HCT116 (cell line): ENCODE data around the gene SPIRE1.
"Not testable (repeated sequence)": the region's sequence is repeated elsewhere in the genome, so short reads cannot be mapped to it uniquely, and the experiment has no call there.

ENCODE experiments used
- EZH2phosphoT487 ChIP-seq: fragments of 200-600 bp; IDR thresholded peaks from 2 replicates; pipeline ENCODE4 v1.6.1; 2018; ENCODE audit warnings: antibody characterized with exemption, borderline replicate concordance
- TF ChIP-seq, protein P1 (sequence below), 3 experiments: fragments of 200-600 bp in 1 of 3; sonication (generic) in 1 of 3; IDR thresholded peaks in 2 of 3; conservative IDR thresholded peaks in 1 of 3; 2 replicates each; pipeline ENCODE4 v1.5.1; 2012 to 2017; ENCODE audit warnings: low read depth in 2 of 3, low read length in 2 of 3, antibody characterized with exemption in 1 of 3, borderline replicate concordance in 1 of 3, control low read depth in 1 of 3, mild to moderate bottlenecking in 1 of 3, mixed read lengths in 1 of 3, mixed run types in 1 of 3, moderate library complexity in 1 of 3; ENCODE audit not compliant: insufficient read depth in 1 of 3

DNA sequence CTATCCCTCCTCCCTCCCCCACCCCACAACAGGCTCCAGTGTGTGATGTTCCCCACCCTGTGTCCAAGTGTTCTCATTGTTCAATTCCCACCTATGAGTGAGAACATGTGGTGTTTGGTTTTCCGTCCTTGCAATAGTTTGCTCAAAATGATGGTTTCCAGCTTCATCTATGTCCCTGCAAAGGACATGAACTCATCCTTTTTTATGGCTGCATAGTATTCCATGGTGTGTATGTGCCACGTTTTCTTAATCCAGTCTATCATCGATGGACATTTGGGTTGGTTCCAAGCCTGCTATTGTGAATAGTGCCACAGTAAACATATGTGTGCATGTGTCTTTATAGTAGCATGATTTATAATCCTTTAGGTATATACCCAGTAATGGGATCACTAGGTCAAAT, 30.7 kb downstream of the SPIRE1 start:
- TF ChIP-seq, protein P1, sequence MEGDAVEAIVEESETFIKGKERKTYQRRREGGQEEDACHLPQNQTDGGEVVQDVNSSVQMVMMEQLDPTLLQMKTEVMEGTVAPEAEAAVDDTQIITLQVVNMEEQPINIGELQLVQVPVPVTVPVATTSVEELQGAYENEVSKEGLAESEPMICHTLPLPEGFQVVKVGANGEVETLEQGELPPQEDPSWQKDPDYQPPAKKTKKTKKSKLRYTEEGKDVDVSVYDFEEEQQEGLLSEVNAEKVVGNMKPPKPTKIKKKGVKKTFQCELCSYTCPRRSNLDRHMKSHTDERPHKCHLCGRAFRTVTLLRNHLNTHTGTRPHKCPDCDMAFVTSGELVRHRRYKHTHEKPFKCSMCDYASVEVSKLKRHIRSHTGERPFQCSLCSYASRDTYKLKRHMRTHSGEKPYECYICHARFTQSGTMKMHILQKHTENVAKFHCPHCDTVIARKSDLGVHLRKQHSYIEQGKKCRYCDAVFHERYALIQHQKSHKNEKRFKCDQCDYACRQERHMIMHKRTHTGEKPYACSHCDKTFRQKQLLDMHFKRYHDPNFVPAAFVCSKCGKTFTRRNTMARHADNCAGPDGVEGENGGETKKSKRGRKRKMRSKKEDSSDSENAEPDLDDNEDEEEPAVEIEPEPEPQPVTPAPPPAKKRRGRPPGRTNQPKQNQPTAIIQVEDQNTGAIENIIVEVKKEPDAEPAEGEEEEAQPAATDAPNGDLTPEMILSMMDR (IDR thresholded peaks at IDR 0.05 in 2 of 3, conservative IDR thresholded peaks at IDR 0.05 in 1 of 3; ENCODE audit: borderline replicate concordance in 1 of 3, insufficient read depth in 1 of 3, low read depth in 2 of 3, low read length in 2 of 3) = not testable (repeated sequence)
- not testable (repeated sequence) for TF ChIP-seq EZH2phosphoT487
